ENCODE measurements around the gene CIZ1.

DNA sequence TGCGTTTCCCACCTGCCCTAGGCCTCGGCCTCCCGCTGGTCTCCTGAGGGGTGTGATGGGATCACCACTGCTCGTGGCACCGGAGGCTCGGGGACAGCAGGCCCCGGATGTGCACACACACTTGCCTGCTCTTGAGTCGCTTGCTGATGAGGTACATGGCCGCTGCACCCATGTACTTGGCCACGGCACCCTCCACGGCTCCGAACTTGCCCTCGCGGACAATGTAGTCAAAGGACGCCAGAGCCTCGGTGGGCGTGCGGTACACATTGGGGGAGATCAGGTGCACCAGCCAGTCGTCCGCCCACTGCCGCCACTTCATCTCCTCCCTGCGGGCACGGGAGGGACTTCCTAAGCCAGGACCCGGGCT lies 68.6 kb downstream of the CIZ1 start:
- no peak for TF ChIP-seq CTCF (IDR thresholded peaks at IDR 0.05)
- no peak for TF ChIP-seq EP300 (IDR thresholded peaks at IDR 0.05)

Measured in suprapubic skin (tissue), 3 donors.